HUES6 (cell line): ENCODE data around the gene PDE8B.

Experiments used
- H3K27ac ChIP-seq: 2 replicates; pipeline ENCODE4 v1.7.0; 2013; ENCODE audit warnings: low read depth, mild to moderate bottlenecking, low read length, inconsistent platforms
- H3K27me3 ChIP-seq: 2 replicates; pipeline ENCODE4 v1.6.1; 2013; ENCODE audit warnings: low read length; ENCODE audit not compliant: control insufficient read depth, insufficient read depth
- H3K36me3 ChIP-seq: 2 replicates; pipeline ENCODE4 v1.6.1; 2013; ENCODE audit warnings: low read length; ENCODE audit not compliant: control insufficient read depth, insufficient read depth
- H3K4me1 ChIP-seq: 2 replicates; pipeline ENCODE4 v1.6.1; 2013; ENCODE audit warnings: low read length; ENCODE audit not compliant: control insufficient read depth, insufficient read depth
- H3K4me3 ChIP-seq: 2 replicates; pipeline ENCODE4 v1.5.1; 2013; ENCODE audit warnings: low read depth, low read length
- H3K9ac ChIP-seq: one replicate; pipeline ENCODE4 v1.6.1; 2013; ENCODE audit warnings: mild to moderate bottlenecking, low read length
- H3K9me3 ChIP-seq: 2 replicates; pipeline ENCODE4 v1.6.1; 2013; ENCODE audit warnings: low read depth, low read length; ENCODE audit not compliant: control insufficient read depth, insufficient read depth

The PDE8B gene

DNA sequence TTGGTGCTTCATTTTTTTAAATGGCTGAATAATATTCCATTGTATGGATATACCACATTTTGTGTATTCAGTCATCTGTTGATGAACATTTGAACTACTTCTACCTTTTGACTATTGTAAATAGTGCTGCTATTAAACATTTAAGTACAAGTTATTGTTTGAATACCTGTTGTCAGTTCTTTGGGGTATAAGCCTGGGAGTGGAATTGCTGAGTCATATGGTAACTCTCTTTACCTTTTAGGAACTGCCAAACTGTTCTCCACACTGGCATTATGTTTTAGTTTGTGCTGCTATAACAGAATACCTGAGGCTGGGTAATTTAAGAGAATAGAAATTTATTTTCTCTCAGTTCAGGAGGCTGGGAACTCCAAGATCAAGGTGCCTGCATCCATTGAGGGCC lies 15.7 kb upstream of the PDE8B start:
- Histone ChIP-seq H3K4me3 (no peak overlapping the region), H3K27ac (no peak overlapping the region), H3K36me3 (no peaks in the 10 kb centered on the region), H3K4me1 (no peaks in the 10 kb centered on the region), H3K27me3 (no peaks in the 10 kb centered on the region), H3K9me3 (peaks cover 9% of the 10 kb centered on the region; the same call in 1 of the 2 replicates), H3K9ac (no peak overlapping the region)

DNA sequence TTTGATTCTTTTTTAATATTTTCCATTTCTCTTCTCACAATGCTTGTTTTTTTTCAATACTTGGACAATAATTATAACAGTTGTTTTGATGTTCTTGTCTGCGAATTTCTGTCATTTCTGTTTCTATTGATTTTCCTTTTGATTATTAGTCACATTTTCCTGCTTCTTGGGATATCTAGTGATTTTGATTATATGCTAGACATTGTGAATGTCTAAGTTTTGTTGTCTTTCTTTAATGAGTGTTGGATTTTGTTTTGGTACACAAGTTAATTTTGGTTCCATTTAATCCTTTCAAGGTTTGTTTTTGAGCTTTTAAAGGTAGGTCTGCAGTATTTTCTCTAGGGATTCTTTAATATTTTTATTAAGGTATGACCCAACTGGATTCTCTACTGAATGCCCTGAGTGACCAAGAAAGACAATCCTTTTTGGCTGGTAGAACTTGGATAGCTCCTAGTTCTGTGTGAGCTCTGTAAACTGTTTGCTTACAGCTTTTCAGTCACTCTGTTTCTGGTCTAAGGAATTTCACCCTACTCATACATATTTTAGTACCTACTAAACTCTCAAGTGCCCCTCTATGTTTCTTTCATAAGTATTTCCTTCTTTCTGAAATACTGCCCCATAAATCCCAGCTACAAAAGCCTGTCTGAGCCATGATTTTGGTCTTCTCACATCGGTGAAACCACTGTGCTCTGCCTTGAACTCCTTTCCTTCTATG lies 12.5 kb upstream of the PDE8B start:
- Histone ChIP-seq H3K27ac (no peak overlapping the region), H3K36me3 (no peaks in the 10 kb centered on the region), H3K4me3 (no peak overlapping the region), H3K9me3 (peaks cover 5% of the 10 kb centered on the region; the same call in 1 of the 2 replicates), H3K9ac (no peak overlapping the region), H3K27me3 (no peaks in the 10 kb centered on the region), H3K4me1 (no peaks in the 10 kb centered on the region)

DNA sequence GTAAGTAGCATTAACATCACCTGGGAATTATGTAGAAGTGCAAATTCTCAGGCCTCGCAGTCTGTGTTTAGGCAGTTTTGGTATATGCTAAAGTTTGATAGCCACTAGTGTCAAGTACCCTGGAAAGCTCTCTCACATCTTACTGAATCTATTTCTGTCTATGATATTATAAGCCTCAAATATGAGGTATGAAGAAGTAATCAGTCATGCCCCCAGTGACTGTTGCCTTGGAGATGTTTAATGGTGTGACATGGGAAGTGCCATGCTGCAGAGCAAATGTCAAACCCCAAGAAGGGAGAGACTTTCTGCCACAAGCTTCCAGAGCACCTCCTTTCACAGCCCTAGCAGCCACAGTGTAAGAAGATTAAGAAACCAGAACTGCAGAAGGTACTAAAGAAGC lies 9.8 kb upstream of the PDE8B start:
- Histone ChIP-seq H3K9me3 (no peaks in the 10 kb centered on the region; the same call in 1 of the 2 replicates), H3K9ac (no peak overlapping the region), H3K36me3 (no peaks in the 10 kb centered on the region), H3K27me3 (no peaks in the 10 kb centered on the region), H3K4me1 (no peaks in the 10 kb centered on the region), H3K4me3 (no peak overlapping the region), H3K27ac (no peak overlapping the region)

DNA sequence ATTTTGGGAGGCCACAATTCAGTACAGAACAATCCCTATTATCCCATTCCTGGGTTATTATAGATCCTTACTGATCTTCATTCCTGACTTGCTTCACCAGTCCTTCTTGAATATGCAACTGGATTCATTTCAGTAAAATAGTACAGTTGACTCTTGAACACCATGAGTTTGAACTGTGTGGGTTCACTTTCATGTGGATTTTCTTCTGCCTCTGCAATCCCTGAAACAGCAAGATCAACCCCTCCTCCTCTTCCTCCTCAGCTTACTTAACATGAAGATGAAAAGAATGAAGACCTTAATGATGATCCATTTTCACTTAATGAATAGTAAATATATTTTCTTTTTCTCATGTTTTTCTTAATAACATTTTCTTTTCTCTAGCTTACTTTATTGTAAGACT lies 8.3 kb upstream of the PDE8B start:
- Histone ChIP-seq H3K27ac (no peak overlapping the region), H3K36me3 (no peaks in the 10 kb centered on the region)

DNA sequence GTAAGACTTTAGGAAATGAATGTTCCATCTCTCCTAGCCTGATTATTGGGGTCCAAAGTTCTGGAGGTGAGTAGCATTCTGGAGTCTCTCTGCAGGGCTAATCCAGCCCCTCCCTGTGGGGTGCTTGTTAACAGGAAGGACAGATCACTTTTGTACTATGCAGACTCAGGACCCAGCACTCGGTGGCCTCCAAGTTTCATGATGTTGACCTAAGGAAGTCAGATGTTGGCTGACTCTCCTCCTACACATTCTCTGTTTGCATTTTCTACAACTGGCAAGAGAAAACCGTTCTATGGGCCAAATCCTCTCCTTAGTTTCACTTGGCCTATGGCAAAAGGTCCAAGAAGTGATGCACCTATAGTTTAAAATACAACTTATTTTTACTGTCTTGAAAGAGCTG lies 5.5 kb upstream of the PDE8B start:
- 0 out of 2 replicates have a peak, but pooled peaks cover 3% of the 10 kb centered on the region for H3K4me1 ChIP-seq

More for the DNA sequence above, 8.3 kb upstream of the PDE8B start:
- no peak overlapping the region for H3K9ac ChIP-seq
- H3K27me3 ChIP-seq, result peaks cover 9% of the 10 kb centered on the region
- no peak overlapping the region for H3K4me3 ChIP-seq
- no peaks in the 10 kb centered on the region; the same call in 1 of the 2 replicates for H3K9me3 ChIP-seq
- H3K4me1 ChIP-seq, result no peaks in the 10 kb centered on the region

DNA sequence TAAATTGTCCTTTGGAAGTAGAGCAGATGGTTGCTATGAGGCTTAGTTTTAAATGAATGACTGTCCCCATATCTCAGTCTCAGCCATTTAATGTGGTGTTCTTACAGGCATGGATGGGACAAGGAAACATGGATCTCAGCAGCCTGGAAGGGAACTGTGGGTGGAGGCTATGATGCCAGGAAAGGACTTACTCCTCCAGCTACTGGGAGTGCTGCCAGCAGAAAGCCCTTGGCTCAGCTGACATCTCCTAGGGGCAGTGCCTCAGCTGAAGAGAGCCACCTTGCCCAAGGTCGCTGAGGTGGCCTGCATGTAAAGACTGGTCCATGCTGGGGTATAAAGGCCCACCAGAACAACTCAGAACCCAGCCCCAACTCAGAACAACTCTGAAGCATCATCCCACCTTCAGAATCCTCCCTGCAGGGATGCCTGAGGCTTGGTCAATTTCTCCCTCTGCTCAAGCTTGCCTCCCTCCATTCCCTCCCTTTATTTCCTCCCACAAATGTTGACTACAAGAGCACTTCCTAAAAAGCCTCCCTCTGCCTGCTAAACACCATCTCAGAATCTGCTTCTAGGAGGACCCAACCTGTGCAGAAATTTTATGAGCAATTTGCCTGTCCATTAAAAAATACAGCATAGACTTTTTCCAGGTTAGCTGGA lies 1.8 kb upstream of the PDE8B start:
- no peak overlapping the region for H3K9ac ChIP-seq
- H3K36me3 ChIP-seq, result no peaks in the 10 kb centered on the region
- peaks cover 6% of the 10 kb centered on the region; the same call in 1 of the 2 replicates for H3K4me1 ChIP-seq
- H3K27ac ChIP-seq, result no peak overlapping the region
- no peaks in the 10 kb centered on the region for H3K9me3 ChIP-seq
- no peak overlapping the region for H3K4me3 ChIP-seq
- H3K27me3 ChIP-seq, result peaks cover 74% of the 10 kb centered on the region

More for the DNA sequence above, 5.5 kb upstream of the PDE8B start:
- Histone ChIP-seq H3K9ac (no peak overlapping the region), H3K27me3 (peaks cover 37% of the 10 kb centered on the region), H3K27ac (no peak overlapping the region), H3K9me3 (no peaks in the 10 kb centered on the region), H3K4me3 (no peak overlapping the region), H3K36me3 (no peaks in the 10 kb centered on the region)

DNA sequence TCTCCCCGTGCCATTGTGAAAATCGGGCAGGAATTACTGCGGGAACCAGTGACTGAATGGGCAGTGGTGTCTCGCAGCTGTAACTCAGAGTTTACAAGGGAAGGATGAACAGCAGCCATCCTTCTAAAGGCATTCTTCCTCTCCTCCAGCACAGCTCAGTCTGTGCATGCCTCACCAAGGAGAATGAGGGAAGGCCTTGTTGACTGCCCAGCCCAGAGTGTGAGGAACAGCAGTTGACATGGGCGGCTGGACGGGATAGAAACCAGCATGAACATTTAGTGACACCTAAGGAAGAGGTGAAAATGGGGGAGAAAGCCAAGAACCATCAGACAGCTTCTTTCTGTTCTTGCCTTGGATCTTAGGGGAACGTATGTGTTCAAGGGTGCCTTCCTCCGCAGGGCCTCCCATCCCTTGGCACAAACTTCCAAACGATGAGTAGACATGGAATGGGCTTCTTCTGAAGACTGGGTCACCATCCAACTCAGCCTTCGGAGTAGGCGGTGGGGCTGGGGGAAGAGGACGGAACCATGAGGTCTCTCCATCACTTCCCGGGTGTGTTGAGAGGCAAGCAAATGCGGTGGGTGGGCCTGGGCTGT lies 887 bp upstream of the PDE8B start:
- peak overlapping the region; percentile 64 for H3K4me3 ChIP-seq
- no peaks in the 10 kb centered on the region for H3K36me3 ChIP-seq
- peaks cover 6% of the 10 kb centered on the region; the same call in 1 of the 2 replicates for H3K4me1 ChIP-seq
- no peak overlapping the region for H3K9ac ChIP-seq
- H3K27ac ChIP-seq, result no peak overlapping the region
- no peaks in the 10 kb centered on the region for H3K9me3 ChIP-seq
- H3K27me3 ChIP-seq, result peaks cover 83% of the 10 kb centered on the region

DNA sequence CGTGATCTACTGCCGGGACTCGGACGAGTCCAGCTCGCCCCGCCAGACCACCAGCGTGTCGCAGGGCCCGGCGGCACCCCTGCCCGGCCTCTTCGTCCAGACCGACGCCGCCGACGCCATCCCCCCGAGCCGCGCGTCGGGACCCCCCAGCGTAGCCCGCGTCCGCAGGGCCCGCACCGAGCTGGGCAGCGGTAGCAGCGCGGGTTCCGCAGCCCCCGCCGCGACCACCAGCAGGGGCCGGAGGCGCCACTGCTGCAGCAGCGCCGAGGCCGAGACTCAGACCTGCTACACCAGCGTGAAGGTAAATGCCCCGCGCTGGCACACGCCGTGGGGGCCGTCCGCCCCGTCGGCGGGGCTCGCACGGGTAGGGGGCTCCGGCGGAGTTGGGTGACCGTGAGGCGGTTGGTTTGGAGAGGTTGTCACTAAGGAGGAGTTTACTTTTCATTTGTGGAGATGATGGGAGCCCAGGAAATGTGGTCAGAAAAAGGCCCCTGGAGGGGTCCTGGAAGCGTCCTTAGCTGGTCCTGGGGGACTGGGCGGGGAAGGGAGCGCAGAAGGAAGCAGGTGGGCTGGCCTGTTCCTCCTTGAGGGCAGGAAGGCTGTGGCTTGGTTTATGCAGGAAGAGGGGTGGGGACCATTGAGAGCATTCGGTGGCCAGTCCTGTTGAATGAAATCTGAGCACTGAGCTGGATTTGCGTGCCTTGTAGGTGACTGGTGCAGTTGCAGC lies 647 bp downstream of the PDE8B start:
- peaks cover 6% of the 10 kb centered on the region; the same call in 1 of the 2 replicates for H3K4me1 ChIP-seq
- no peak overlapping the region for H3K9ac ChIP-seq
- H3K27me3 ChIP-seq, result peaks cover 87% of the 10 kb centered on the region
- H3K9me3 ChIP-seq, result no peaks in the 10 kb centered on the region
- H3K4me3 ChIP-seq, result peak overlapping the region; percentile 64
- H3K36me3 ChIP-seq, result no peaks in the 10 kb centered on the region
- no peak overlapping the region for H3K27ac ChIP-seq

DNA sequence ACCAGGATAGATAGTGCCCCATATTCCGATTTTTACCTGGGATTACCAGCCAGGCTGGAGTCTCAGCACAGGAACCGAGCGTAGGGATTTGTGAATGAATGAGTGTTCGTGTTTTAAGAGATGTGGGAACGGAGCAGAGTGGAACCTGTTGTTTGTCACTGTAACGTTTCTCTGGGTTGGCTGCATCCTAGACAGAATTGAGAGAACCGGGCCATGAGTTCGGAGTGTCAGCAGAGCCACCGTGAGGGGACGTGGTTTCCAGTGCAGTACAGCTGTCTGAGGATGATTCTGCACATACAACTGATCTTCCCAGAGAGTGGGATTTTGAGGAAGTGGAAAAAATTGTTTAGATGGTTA lies 1.2 kb downstream of the PDE8B start:
- Histone ChIP-seq H3K9me3 (no peaks in the 10 kb centered on the region), H3K4me3 (peak overlapping the region; percentile 64), H3K4me1 (peaks cover 6% of the 10 kb centered on the region; the same call in 1 of the 2 replicates), H3K36me3 (no peaks in the 10 kb centered on the region), H3K9ac (no peak overlapping the region), H3K27me3 (peaks cover 81% of the 10 kb centered on the region), H3K27ac (no peak overlapping the region)

DNA sequence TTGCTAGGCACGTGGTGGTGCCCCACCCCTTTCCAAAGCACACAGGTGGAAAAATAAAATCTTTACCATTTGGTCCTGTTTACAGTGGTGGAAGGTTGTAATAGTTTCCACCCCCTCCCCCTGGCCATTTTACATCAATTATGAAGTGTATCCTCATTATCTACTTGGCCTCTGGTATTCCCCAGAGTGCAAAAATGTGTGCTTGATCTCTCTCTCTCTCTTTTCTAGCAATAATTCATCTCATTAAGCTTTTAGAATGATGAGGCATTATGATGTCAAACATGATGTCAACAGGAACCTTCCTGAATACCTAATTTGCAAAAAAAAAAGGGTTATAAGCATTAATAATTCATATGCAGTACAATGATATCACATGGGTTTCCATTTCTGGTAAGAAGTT lies 3.1 kb downstream of the PDE8B start:
- Histone ChIP-seq H3K27ac (no peak overlapping the region), H3K9ac (no peak overlapping the region), H3K27me3 (peaks cover 63% of the 10 kb centered on the region), H3K4me1 (peaks cover 6% of the 10 kb centered on the region; the same call in 1 of the 2 replicates), H3K9me3 (no peaks in the 10 kb centered on the region), H3K4me3 (no peak overlapping the region), H3K36me3 (no peaks in the 10 kb centered on the region)
